ENCODE measurements around the gene THOC7. TPM values are rescaled to one million over a fixed set of nuclear protein-coding genes. Genes with fewer than 3 reads are reported as not detected.

THOC7 gene
- total and polyA plus RNA-seq, 2 experiments from 2014 or later: 61.7 to 67.3 TPM

GRCh38 chr3:63895422-63896189, 32.0 kb upstream of the THOC7 start:
- WGBS (ENCODE audit: low lambda C conversion rate, missing lambda C conversion rate): 88% methylated on average over 5 of the region's 5 CpGs
- H2AFZ ChIP-seq: no peak overlapping the region
- H3K36me3 ChIP-seq (replicated peaks; ENCODE audit: insufficient read depth, low read depth): no peaks in the 10 kb centered on the region
- H3K4me2 ChIP-seq: no peak overlapping the region
- H3K9me2 ChIP-seq (replicated peaks; ENCODE audit: insufficient read depth): no peaks in the 10 kb centered on the region
- H3K4me3 ChIP-seq: no peak overlapping the region
- no peak for TF ChIP-seq CTCF (IDR thresholded peaks at IDR 0.05; ENCODE audit: poor library complexity)
- no peak for TF ChIP-seq EZH2 (IDR thresholded peaks at IDR 0.05; ENCODE audit: borderline replicate concordance)
- TF ChIP-seq EZH2phosphoT487 (IDR thresholded peaks at IDR 0.05; ENCODE audit: low read depth, severe bottlenecking, unreplicated experiment): no peak
- peaks cover 15% of the 10 kb centered on the region for H3K79me2 ChIP-seq
- H3K27me3 ChIP-seq: no peaks in the 10 kb centered on the region
- no peaks in the 10 kb centered on the region for H3K9me3 ChIP-seq (ENCODE audit: low read depth)
- H4K20me1 ChIP-seq (ENCODE audit: insufficient read depth, poor library complexity, severe bottlenecking): peaks cover 5% of the 10 kb centered on the region
- no peaks in the 10 kb centered on the region for H3K4me1 ChIP-seq (ENCODE audit: insufficient read depth)
- no peak for DNase-seq (ENCODE audit: low spot score)
- no peak overlapping the region for H3K27ac ChIP-seq

GRCh38 chr3:63892773-63893352, 29.3 kb upstream of the THOC7 start:
- no peak for TF ChIP-seq EZH2phosphoT487 (IDR thresholded peaks at IDR 0.05; ENCODE audit: low read depth, severe bottlenecking, unreplicated experiment)
- TF ChIP-seq EZH2 (IDR thresholded peaks at IDR 0.05; ENCODE audit: borderline replicate concordance): no peak
- TF ChIP-seq CTCF (IDR thresholded peaks at IDR 0.05; ENCODE audit: poor library complexity): no peak
- H3K9me2 ChIP-seq (replicated peaks; ENCODE audit: insufficient read depth): no peaks in the 10 kb centered on the region
- no peaks in the 10 kb centered on the region for H3K36me3 ChIP-seq (replicated peaks; ENCODE audit: insufficient read depth, low read depth)
- H3K4me2 ChIP-seq: no peak overlapping the region
- H3K9me3 ChIP-seq (ENCODE audit: low read depth): no peaks in the 10 kb centered on the region
- no peaks in the 10 kb centered on the region for H3K27me3 ChIP-seq
- no peak overlapping the region for H3K4me3 ChIP-seq
- DNase-seq (ENCODE audit: low spot score): no peak
- 92% methylated on average over 1 of the region's 1 CpG for WGBS (ENCODE audit: low lambda C conversion rate, missing lambda C conversion rate)
- H4K20me1 ChIP-seq (ENCODE audit: insufficient read depth, poor library complexity, severe bottlenecking): peaks cover 5% of the 10 kb centered on the region
- no peak overlapping the region for H2AFZ ChIP-seq
- H3K27ac ChIP-seq: no peak overlapping the region
- H3K79me2 ChIP-seq: peaks cover 26% of the 10 kb centered on the region
- no peaks in the 10 kb centered on the region for H3K4me1 ChIP-seq (ENCODE audit: insufficient read depth)

- TF ChIP-seq EZH2 (IDR thresholded peaks at IDR 0.05; ENCODE audit: borderline replicate concordance) (no peak), CTCF (IDR thresholded peaks at IDR 0.05; ENCODE audit: poor library complexity) (no peak), EZH2phosphoT487 (IDR thresholded peaks at IDR 0.05; ENCODE audit: low read depth, severe bottlenecking, unreplicated experiment) (no peak)
- Histone ChIP-seq H3K36me3 (replicated peaks; ENCODE audit: insufficient read depth, low read depth) (no peaks in the 10 kb centered on the region), H3K27me3 (no peaks in the 10 kb centered on the region), H2AFZ (no peak overlapping the region), H3K27ac (no peak overlapping the region), H3K4me2 (no peak overlapping the region), H4K20me1 (ENCODE audit: insufficient read depth, poor library complexity, severe bottlenecking) (no peaks in the 10 kb centered on the region), H3K9me3 (ENCODE audit: low read depth) (no peaks in the 10 kb centered on the region), H3K4me1 (ENCODE audit: insufficient read depth) (no peaks in the 10 kb centered on the region), H3K9me2 (replicated peaks; ENCODE audit: insufficient read depth) (no peaks in the 10 kb centered on the region), H3K4me3 (no peak overlapping the region), H3K79me2 (peaks cover 32% of the 10 kb centered on the region)
- DNase-seq (ENCODE audit: low spot score): no peak
- 89% methylated on average over 5 of the region's 5 CpGs for WGBS (ENCODE audit: low lambda C conversion rate, missing lambda C conversion rate)
These were observed 27.9 kb upstream of the THOC7 start for GRCh38 chr3:63891518-63891917.
